ENCODE measurements around the gene TPM2.

Gene TPM2

DNA sequence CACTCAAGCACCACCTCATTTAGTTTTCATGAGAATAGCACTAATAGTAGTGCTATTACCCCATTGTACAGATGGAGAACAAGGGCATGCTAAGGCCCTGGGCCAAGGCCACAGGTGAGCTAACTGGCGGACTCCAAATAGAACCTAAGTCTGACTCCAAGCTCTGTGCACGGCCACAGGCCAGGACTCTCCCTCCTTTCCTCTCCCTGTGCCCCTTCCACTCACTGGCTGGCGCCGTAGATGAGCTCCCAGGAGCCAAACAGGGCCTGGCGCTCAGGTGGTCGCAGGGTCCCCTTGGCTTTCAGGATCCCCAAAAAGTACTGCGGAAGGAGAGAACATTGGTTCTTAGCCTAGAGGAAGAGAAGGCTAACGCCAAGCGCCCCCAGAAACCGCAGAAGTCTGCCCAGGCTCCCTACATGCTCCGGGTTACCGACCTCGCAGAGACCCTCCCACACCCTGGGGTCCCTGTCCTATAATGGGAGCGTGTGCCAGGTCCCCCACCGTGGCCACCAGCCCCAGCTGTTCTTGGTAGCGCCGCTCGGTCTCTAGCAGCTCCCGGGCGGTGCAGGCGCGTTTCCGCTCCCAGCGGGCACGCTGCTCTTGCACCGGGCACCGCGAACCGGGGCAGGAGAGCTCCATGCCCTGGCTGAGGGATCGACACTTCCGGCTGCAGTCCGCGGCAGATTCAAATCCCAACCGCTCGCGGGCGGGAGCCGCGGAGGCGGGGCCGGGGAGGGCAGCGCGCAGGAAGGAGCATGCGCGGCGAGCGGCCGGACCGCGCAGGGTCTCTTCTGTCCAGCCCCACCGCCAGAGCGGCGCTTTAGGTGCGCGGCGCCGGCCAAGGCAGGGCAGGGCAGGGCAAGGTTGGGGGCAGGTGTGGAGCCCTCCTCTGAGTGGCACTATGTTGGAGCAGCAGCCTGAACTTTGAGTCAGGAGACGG lies 24.9 kb downstream of the TPM2 start, which contains the start of gene ARHGEF39:
TSS of gene ARHGEF39 (minus strand) at position 665 of the 940 bp plus-strand sequence. CDS start at position 639, 26 bp downstream.
- TF ChIP-seq POLR2AphosphoS5 (IDR thresholded peaks at IDR 0.05; ENCODE audit: low read depth, low read length) (peak; percentile 55; the same call in 1 of the 2 replicates), FOXP2 (optimal IDR thresholded peaks at IDR 0.05; ENCODE audit: borderline replicate concordance, extremely low read depth, extremely low read length, insufficient read depth) (peak; percentile 67), TAF1 (IDR thresholded peaks at IDR 0.05; ENCODE audit: borderline replicate concordance, insufficient read depth, low read length) (no peak)

DNA sequence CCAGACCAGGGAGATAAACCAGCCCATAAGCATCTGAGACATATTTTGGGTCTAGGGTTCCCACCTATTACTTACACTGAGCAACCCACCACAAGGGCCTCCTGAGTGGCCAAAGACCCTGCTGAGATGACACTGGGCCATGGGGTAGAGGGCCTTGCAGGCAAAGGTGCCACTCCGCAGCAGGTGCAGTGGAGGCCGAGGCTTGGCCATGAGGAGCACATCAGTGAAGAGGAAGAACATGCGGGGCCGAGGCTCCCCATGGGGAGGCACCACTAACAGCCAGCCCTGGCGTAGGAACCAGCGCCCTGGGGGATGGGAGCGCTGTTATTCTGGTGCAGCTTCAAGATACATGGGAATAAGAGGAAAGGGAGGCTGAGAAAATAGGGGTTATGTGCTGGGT lies 27.3 kb downstream of the TPM2 start:
- TF ChIP-seq SIN3A (IDR thresholded peaks at IDR 0.05; ENCODE audit: borderline replicate concordance, insufficient read depth, low read length) (no peak), POLR2AphosphoS5 (IDR thresholded peaks at IDR 0.05; ENCODE audit: low read depth, low read length) (no peak), FOXP2 (optimal IDR thresholded peaks at IDR 0.05; ENCODE audit: borderline replicate concordance, extremely low read depth, extremely low read length, insufficient read depth) (no peak), TAF1 (IDR thresholded peaks at IDR 0.05; ENCODE audit: borderline replicate concordance, insufficient read depth, low read length) (no peak)
- TF ChIP-seq, protein P1, sequence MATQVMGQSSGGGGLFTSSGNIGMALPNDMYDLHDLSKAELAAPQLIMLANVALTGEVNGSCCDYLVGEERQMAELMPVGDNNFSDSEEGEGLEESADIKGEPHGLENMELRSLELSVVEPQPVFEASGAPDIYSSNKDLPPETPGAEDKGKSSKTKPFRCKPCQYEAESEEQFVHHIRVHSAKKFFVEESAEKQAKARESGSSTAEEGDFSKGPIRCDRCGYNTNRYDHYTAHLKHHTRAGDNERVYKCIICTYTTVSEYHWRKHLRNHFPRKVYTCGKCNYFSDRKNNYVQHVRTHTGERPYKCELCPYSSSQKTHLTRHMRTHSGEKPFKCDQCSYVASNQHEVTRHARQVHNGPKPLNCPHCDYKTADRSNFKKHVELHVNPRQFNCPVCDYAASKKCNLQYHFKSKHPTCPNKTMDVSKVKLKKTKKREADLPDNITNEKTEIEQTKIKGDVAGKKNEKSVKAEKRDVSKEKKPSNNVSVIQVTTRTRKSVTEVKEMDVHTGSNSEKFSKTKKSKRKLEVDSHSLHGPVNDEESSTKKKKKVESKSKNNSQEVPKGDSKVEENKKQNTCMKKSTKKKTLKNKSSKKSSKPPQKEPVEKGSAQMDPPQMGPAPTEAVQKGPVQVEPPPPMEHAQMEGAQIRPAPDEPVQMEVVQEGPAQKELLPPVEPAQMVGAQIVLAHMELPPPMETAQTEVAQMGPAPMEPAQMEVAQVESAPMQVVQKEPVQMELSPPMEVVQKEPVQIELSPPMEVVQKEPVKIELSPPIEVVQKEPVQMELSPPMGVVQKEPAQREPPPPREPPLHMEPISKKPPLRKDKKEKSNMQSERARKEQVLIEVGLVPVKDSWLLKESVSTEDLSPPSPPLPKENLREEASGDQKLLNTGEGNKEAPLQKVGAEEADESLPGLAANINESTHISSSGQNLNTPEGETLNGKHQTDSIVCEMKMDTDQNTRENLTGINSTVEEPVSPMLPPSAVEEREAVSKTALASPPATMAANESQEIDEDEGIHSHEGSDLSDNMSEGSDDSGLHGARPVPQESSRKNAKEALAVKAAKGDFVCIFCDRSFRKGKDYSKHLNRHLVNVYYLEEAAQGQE (IDR thresholded peaks at IDR 0.05; ENCODE audit: insufficient read depth in 1 of 2, low read depth in 2 of 2, low read length in 2 of 2), result no peak

DNA sequence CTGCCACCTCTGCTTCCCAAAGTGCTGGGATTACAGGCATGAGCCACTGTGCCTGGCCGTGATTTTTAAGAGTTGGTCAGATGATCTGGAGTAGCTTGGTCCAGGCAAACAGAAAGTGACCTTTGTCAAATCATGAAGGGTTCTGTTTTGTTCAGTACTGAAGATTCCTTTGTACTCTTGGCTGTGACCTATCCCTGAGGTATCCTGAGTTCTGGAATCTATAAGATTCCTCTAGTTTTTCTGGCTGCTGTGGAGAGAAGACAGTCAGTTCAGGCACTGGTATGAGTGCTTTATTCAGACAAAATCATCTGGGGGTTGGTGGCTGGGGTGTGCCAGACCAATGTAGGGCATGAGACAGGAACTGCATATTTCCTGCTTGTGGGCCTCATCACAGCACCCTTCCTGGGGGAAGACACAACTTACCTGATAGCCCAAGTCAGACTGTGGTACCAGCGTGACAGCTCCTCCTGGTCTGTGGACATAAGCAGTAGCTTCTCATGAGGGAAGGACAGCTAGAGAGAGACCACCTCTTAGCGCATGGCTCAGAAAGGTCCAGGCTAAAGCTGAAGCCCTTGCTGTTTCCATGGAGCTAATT lies 27.9 kb downstream of the TPM2 start:
- no peak for TF ChIP-seq TAF1 (IDR thresholded peaks at IDR 0.05; ENCODE audit: borderline replicate concordance, insufficient read depth, low read length)
- TF ChIP-seq SIN3A (IDR thresholded peaks at IDR 0.05; ENCODE audit: borderline replicate concordance, insufficient read depth, low read length), result no peak

DNA sequence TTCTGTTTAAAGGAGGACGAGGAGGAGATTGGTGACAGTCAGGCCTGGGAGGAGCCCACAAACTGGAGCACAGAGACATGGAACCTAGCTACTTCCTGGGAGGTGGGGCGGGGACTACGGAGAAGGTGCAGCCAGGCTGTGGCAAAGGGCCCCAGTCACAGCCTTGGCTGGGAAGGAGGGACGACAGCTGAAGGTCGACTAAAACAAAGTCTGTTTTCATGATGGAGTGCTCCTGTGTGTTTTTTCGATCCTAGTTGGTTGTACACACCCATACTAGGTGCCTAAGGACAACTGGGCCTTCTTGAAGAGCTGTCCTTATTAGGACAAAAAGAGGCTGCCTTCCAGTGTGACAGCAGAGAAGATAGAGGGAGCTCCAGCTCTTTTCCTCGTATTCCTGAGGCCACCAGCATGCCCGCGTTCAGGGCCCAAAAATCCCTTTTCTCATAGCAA lies 28.7 kb downstream of the TPM2 start:
- TF ChIP-seq FOXP2 (optimal IDR thresholded peaks at IDR 0.05; ENCODE audit: borderline replicate concordance, extremely low read depth, extremely low read length, insufficient read depth), result no peak

DNA sequence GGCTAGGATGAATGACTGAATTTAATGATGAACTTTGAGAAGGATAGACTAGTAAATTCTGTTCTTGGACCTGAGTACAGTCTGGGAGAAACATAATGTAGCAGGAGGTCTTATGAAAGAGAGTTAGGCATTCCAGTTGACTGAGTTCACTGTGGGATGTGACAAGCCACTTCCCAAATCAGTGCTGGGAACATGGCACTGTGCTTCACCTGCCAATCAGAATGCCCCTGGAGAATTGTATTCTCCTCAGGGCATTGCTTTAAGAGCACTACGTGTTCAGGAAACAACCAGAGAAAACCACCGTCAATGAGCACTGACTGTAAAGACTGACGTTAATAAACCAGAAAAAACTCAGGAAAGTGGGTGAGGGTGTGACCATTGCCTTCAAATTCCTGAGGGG lies 30.4 kb downstream of the TPM2 start:
- TF ChIP-seq TAF1 (IDR thresholded peaks at IDR 0.05; ENCODE audit: borderline replicate concordance, insufficient read depth, low read length) (no peak), POLR2AphosphoS5 (IDR thresholded peaks at IDR 0.05; ENCODE audit: low read depth, low read length) (no peak), FOXP2 (optimal IDR thresholded peaks at IDR 0.05; ENCODE audit: borderline replicate concordance, extremely low read depth, extremely low read length, insufficient read depth) (no peak), SIN3A (IDR thresholded peaks at IDR 0.05; ENCODE audit: borderline replicate concordance, insufficient read depth, low read length) (no peak)
- TF ChIP-seq, protein P1 (IDR thresholded peaks at IDR 0.05; ENCODE audit: insufficient read depth in 1 of 2, low read depth in 2 of 2, low read length in 2 of 2), result no peak

DNA sequence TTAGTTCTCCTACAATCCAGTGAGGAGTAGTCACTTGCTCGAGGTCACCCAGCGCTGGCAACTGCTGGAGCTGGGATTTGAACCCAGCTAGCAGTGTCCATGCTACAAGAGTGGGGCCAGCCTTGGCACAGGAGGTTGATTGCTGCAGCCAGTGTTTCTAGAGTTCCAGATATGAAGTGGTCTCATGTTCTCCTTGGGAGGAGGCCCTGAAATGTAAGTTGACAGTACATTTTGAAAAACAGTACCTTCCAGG lies 30.8 kb downstream of the TPM2 start:
- TF ChIP-seq FOXP2 (optimal IDR thresholded peaks at IDR 0.05; ENCODE audit: borderline replicate concordance, extremely low read depth, extremely low read length, insufficient read depth), result no peak

DNA sequence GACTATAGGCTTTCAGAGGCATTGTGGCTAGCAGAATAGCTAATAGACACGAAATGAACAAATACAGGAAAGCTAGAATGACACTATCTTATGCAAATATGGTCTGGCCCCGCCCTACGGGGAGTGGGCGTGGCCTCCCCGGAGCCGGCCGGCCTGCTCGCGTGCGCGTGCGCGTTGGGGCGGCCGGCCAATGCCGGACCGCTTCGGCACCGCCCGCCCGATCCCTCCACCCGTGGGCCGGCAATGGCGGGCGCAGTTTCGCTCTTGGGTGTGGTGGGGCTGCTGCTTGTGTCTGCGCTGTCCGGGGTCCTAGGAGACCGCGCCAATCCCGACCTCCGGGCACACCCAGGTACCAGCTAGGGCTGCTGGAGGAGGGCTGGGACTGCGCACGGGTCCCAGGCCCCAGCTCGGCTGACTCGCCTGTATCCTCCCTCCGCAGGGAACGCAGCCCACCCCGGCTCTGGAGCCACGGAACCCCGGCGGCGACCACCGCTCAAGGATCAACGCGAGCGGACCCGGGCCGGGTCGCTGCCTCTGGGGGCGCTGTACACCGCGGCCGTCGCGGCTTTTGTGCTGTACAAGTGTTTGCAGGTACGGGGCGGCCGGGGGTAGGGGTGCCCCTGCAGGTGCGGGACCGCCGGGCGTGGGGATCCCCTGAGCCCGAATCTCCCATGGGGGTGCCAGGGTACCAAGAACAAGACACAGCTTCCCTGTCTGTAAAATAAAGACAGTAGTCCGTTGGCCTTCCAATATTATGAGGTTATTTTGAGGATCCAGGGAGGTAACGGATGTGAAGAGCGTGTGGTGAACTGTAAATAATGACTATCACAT lies 31.4 kb downstream of the TPM2 start, which contains the start of gene CCDC107:
TSS of gene CCDC107 (plus strand) at position 156 of the 831 bp plus-strand sequence. CDS start at position 244, 88 bp downstream.
- TF ChIP-seq FOXP2 (optimal IDR thresholded peaks at IDR 0.05; ENCODE audit: borderline replicate concordance, extremely low read depth, extremely low read length, insufficient read depth), result peak; percentile 60
- no peak for TF ChIP-seq SIN3A (IDR thresholded peaks at IDR 0.05; ENCODE audit: borderline replicate concordance, insufficient read depth, low read length)
- peak; percentile 79 for TF ChIP-seq POLR2AphosphoS5 (IDR thresholded peaks at IDR 0.05; ENCODE audit: low read depth, low read length)
- TF ChIP-seq, protein P1 (IDR thresholded peaks at IDR 0.05; ENCODE audit: insufficient read depth in 1 of 2, low read depth in 2 of 2, low read length in 2 of 2), result peak in 1 of 2 experiments; percentile 63; a peak in 2 of 4 replicates
- peak; percentile 79; the same call in 1 of the 2 replicates for TF ChIP-seq TAF1 (IDR thresholded peaks at IDR 0.05; ENCODE audit: borderline replicate concordance, insufficient read depth, low read length)

All from PFSK-1 (cell line).